Measurements from ENCODE around the gene DSG1. TPM values are rescaled to one million over a fixed set of nuclear protein-coding genes. Genes with fewer than 3 reads are reported as not detected.
A peak's percentile ranks its signal among the peaks of the same experiment; 100 is the strongest.

DSG1 gene
- total and polyA plus RNA-seq, 2 of the 13 experiments (the other 11 are each of a cell fraction or from before 2014, with no cell fraction given) = 0.04 TPM; not detected in 1

- TF ChIP-seq AHDC1 (CRISPR knock-in tag; IDR thresholded peaks at IDR 0.05; ENCODE audit: borderline replicate concordance) (peak; percentile 79; the same call in 1 of the 2 replicates), SALL2 (CRISPR knock-in tag; IDR thresholded peaks at IDR 0.05) (no peak), ZBTB20 (CRISPR knock-in tag; IDR thresholded peaks at IDR 0.05; ENCODE audit: borderline replicate concordance, low read depth) (peak; percentile 86; the same call in 1 of the 2 replicates), ZNF350 (CRISPR knock-in tag; IDR thresholded peaks at IDR 0.05; ENCODE audit: borderline replicate concordance, low read depth) (no peak), IRF1 (CRISPR knock-in tag; IDR thresholded peaks at IDR 0.05; ENCODE audit: low read depth) (no peak), ZBTB39 (CRISPR knock-in tag; IDR thresholded peaks at IDR 0.05) (no peak), PAWR (CRISPR knock-in tag; IDR thresholded peaks at IDR 0.05; ENCODE audit: borderline replicate concordance) (no peak), GPBP1L1 (CRISPR knock-in tag; IDR thresholded peaks at IDR 0.05) (no peak), ZNF607 (CRISPR knock-in tag; IDR thresholded peaks at IDR 0.05; ENCODE audit: borderline replicate concordance) (no peak), BCLAF1 (IDR thresholded peaks at IDR 0.05) (no peak), KLF11 (CRISPR knock-in tag; IDR thresholded peaks at IDR 0.05) (no peak), SKIL (CRISPR knock-in tag; IDR thresholded peaks at IDR 0.05; ENCODE audit: borderline replicate concordance) (peak; percentile 35; the same call in 1 of the 2 replicates), PPARG (CRISPR knock-in tag; conservative IDR thresholded peaks at IDR 0.05) (peak; percentile 57; the same call in 1 of the 2 replicates)
These were observed 55.7 kb downstream of the DSG1 start (continued) for GRCh38 chr18:31373641-31374040.
